ENCODE data around the gene NDST1. TPM values are rescaled to one million over a fixed set of nuclear protein-coding genes. Genes with fewer than 3 reads are reported as not detected.

NDST1 gene
- total RNA-seq, 1 experiment from 2014 or later: 33.1 TPM

DNA sequence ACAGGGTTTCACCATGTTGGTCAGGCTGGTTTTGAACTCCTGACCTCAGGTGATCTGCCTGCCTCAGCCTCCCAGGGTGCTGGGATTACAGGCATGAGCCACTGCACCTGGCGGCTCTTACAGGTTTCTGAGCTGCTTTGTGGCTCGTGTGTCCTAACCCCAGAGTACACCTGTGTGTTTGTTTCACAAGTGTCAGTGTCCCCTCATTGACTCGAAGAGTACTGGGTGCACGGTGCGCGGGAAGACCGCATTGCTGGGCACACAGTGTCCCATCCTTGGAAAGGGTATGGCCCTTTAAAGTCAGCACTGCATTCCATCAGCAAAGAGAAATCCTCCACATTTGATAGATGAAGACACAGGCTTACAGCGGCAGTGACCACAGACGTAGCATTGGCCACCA is 23.8 kb downstream of the NDST1 start:
- no peak for DNase-seq (ENCODE audit: low read depth, low spot score)
- ChIA-PET POLR2A (no interaction called here), RAD21 (ENCODE audit: low non-redundant PET in 1 of 2, low total read pairs in 2 of 2, uncharacterized antibody in 2 of 2, unreplicated experiment in 2 of 2) (interaction anchor here in 1 of 2 experiments (0.7 kb wide), 1 partner anchor 18 kb away, joined by 4 read pairs; no protein-coding TSS in a partner anchor), CTCF (no interaction called here)
- Histone ChIP-seq H3K79me2 (ENCODE audit: insufficient read depth, low read length) (no peaks in the 10 kb centered on the region), H3K9ac (ENCODE audit: low read length) (no peak overlapping the region), H3K27me3 (ENCODE audit: insufficient read depth, low read length) (no peaks in the 10 kb centered on the region), H3K9me2 (ENCODE audit: insufficient read depth) (no peaks in the 10 kb centered on the region), H3K4me1 (ENCODE audit: control insufficient read depth in 1 of 2, insufficient read depth in 2 of 2, low read length in 2 of 2) (peaks cover 0 to 1% of the 10 kb centered on the region in 2 experiments; a peak in 1 of 4 replicates), H3K27ac (ENCODE audit: low read depth, low read length) (no peak overlapping the region), H4K20me1 (ENCODE audit: insufficient read depth) (no peaks in the 10 kb centered on the region), H3K36me3 (ENCODE audit: control insufficient read depth in 1 of 2, insufficient read depth in 2 of 2, low read length in 2 of 2) (peaks cover 7 to 12% of the 10 kb centered on the region in 2 experiments; a peak in 2 of 4 replicates), H2AFZ (ENCODE audit: low read depth, low read length, poor library complexity, severe bottlenecking) (no peak overlapping the region), H3K4me3 (replicated peaks in 1 of 2; ENCODE audit: low read depth in 1 of 2, low read length in 2 of 2) (no peak overlapping the region), H3K4me2 (ENCODE audit: low read length) (no peak overlapping the region), H3K9me3 (ENCODE audit: control insufficient read depth in 1 of 2, insufficient read depth in 1 of 2, low read depth in 1 of 2, low read length in 2 of 2) (no peaks in the 10 kb centered on the region)
- TF ChIP-seq, protein P1, sequence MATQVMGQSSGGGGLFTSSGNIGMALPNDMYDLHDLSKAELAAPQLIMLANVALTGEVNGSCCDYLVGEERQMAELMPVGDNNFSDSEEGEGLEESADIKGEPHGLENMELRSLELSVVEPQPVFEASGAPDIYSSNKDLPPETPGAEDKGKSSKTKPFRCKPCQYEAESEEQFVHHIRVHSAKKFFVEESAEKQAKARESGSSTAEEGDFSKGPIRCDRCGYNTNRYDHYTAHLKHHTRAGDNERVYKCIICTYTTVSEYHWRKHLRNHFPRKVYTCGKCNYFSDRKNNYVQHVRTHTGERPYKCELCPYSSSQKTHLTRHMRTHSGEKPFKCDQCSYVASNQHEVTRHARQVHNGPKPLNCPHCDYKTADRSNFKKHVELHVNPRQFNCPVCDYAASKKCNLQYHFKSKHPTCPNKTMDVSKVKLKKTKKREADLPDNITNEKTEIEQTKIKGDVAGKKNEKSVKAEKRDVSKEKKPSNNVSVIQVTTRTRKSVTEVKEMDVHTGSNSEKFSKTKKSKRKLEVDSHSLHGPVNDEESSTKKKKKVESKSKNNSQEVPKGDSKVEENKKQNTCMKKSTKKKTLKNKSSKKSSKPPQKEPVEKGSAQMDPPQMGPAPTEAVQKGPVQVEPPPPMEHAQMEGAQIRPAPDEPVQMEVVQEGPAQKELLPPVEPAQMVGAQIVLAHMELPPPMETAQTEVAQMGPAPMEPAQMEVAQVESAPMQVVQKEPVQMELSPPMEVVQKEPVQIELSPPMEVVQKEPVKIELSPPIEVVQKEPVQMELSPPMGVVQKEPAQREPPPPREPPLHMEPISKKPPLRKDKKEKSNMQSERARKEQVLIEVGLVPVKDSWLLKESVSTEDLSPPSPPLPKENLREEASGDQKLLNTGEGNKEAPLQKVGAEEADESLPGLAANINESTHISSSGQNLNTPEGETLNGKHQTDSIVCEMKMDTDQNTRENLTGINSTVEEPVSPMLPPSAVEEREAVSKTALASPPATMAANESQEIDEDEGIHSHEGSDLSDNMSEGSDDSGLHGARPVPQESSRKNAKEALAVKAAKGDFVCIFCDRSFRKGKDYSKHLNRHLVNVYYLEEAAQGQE (IDR thresholded peaks at IDR 0.05; ENCODE audit: low read depth): no peak
- TF ChIP-seq, protein P2, sequence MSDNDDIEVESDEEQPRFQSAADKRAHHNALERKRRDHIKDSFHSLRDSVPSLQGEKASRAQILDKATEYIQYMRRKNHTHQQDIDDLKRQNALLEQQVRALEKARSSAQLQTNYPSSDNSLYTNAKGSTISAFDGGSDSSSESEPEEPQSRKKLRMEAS (IDR thresholded peaks at IDR 0.05): no peak
- TF ChIP-seq EZH2 (IDR thresholded peaks at IDR 0.05) (no peak), JUND (IDR thresholded peaks at IDR 0.05) (no peak), ELF1 (IDR thresholded peaks at IDR 0.05; ENCODE audit: borderline replicate concordance, low read depth) (no peak)
- intact Hi-C loops (cut with micrococcal nuclease): no loop called here
- BruUV-seq (replicated peaks): no TSS peak
- ATAC-seq: no peak

DNA sequence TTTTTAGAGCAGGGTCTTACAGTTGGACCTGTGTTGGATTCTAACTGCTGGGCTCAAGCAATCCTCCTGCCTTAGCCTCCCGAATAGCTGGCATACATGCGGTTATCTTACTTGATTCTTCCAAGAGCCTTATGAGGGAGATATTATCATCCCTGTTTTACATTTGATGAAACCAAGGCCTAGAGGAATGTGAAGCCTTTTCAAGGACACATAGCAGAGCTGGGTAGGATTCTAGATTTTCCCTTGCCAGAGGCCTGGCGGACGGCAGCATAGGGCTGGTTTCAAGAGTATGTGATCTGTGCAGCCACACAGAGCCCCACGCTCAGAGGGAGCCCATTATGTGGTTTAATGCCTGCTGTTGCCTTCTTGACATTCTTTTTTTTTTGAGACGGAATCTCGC is 24.2 kb downstream of the NDST1 start:
- no peaks in the 10 kb centered on the region for H3K4me1 ChIP-seq (ENCODE audit: control insufficient read depth in 1 of 2, insufficient read depth in 2 of 2, low read length in 2 of 2)
- no peaks in the 10 kb centered on the region for H3K79me2 ChIP-seq (ENCODE audit: insufficient read depth, low read length)
- H3K27me3 ChIP-seq (ENCODE audit: insufficient read depth, low read length): no peaks in the 10 kb centered on the region
- no peak for DNase-seq (ENCODE audit: low read depth, low spot score)
- no peak for ATAC-seq
- H3K4me2 ChIP-seq (ENCODE audit: low read length): no peak overlapping the region
- POLR2A ChIA-PET: no interaction called here
- H3K9me2 ChIP-seq (ENCODE audit: insufficient read depth): no peaks in the 10 kb centered on the region
- no peak overlapping the region for H3K9ac ChIP-seq (ENCODE audit: low read length)
- H3K9me3 ChIP-seq (ENCODE audit: control insufficient read depth in 1 of 2, insufficient read depth in 1 of 2, low read depth in 1 of 2, low read length in 2 of 2): no peaks in the 10 kb centered on the region
- BruUV-seq (replicated peaks): no TSS peak
- no peak overlapping the region for H3K27ac ChIP-seq (ENCODE audit: low read depth, low read length)
- TF ChIP-seq ZFX (IDR thresholded peaks at IDR 0.05): no peak
- TF ChIP-seq, protein P3, sequence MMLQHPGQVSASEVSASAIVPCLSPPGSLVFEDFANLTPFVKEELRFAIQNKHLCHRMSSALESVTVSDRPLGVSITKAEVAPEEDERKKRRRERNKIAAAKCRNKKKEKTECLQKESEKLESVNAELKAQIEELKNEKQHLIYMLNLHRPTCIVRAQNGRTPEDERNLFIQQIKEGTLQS (IDR thresholded peaks at IDR 0.05): no peak
- RAD21 ChIA-PET (ENCODE audit: low non-redundant PET in 1 of 2, low total read pairs in 2 of 2, uncharacterized antibody in 2 of 2, unreplicated experiment in 2 of 2): interaction anchor here in 1 of 2 experiments (0.7 kb wide), 1 partner anchor 18 kb away, joined by 4 read pairs; no protein-coding TSS in a partner anchor
- intact Hi-C loops (cut with micrococcal nuclease): no loop called here
- no peaks in the 10 kb centered on the region for H4K20me1 ChIP-seq (ENCODE audit: insufficient read depth)
- CTCF ChIA-PET: no interaction called here
- no peak overlapping the region for H3K4me3 ChIP-seq (replicated peaks in 1 of 2; ENCODE audit: low read depth in 1 of 2, low read length in 2 of 2)
- H3K36me3 ChIP-seq (ENCODE audit: control insufficient read depth in 1 of 2, insufficient read depth in 2 of 2, low read length in 2 of 2): peaks cover 7 to 12% of the 10 kb centered on the region in 2 experiments; a peak in 2 of 4 replicates
- H2AFZ ChIP-seq (ENCODE audit: low read depth, low read length, poor library complexity, severe bottlenecking): no peak overlapping the region
